Tibial nerve (tissue), 4 donors: ENCODE results near the gene NIPBL.

ENCODE experiments used
- CTCF ChIP-seq, 5 experiments: fragments of 200-600 bp in 3 of 5; fragments of 450-650 bp in 2 of 5; sonication (generic) in 3 of 5; IDR thresholded peaks; one replicate each; pipeline ENCODE4 v1.5.1; 2016 to 2019; ENCODE audit warnings: antibody characterized with exemption in 5 of 5, mild to moderate bottlenecking in 3 of 5, moderate library complexity in 2 of 5
- EP300 ChIP-seq, 2 donors: sonication (generic); formaldehyde crosslinking; IDR thresholded peaks; one replicate each; pipeline ENCODE4 v1.6.1; 2017; ENCODE audit warnings: antibody characterized with exemption in 2 of 2, mild to moderate bottlenecking in 1 of 2
- POLR2A ChIP-seq, 2 donors: fragments of 450-650 bp; IDR thresholded peaks; one replicate each; pipeline ENCODE4 v1.6.1; 2017; ENCODE audit warnings: antibody characterized with exemption in 2 of 2, mild to moderate bottlenecking in 2 of 2, moderate library complexity in 2 of 2

DNA sequence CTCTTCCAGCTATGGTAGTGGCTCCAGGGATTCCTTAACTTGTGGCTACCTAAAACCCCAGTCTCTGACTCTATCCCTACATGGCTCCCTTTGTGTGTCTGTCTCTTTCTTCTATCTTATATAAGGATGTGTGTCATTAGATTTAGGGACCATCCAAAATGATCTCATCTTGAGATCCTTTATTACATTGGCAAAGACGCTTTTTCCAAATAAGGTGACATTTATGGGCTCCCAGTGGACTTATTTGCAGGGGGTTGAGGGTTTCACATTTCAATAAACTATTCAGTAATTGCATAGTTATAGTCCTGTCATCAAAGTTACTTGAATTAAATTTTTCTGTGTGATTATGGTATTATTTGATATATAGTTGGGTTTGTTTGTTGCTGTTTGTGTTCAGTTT, 59.2 kb downstream of the NIPBL start:
- TF ChIP-seq CTCF (IDR thresholded peaks at IDR 0.05) (no peak), POLR2A (IDR thresholded peaks at IDR 0.05) (no peak), EP300 (IDR thresholded peaks at IDR 0.05) (no peak)
